AG04450 (cell line): ENCODE data around the gene MGAT4C. TPM values are rescaled to one million over a fixed set of nuclear protein-coding genes. Genes with fewer than 3 reads are reported as not detected.

Source experiments
- CTCF ChIA-PET: fragments of 300-600, 350-600 bp; formaldehyde crosslinking; extraction: SDS; loops from one replicate; lab custom pipeline; 2022; ENCODE audit warnings: antibody characterized with exemption, inconsistent platforms; lab: Charles Lee
- POLR2A ChIA-PET: fragments of 350-600 bp; formaldehyde crosslinking; extraction: SDS; loops from one replicate; lab custom pipeline; 2021; ENCODE audit warnings: antibody characterized with exemption, inconsistent platforms; lab: Yijun Ruan, JAX
- DNase-seq: peaks from one replicate; pipeline ENCODE4 v3.0.0-alpha.2; 2011; ENCODE audit warnings: low read depth, low spot score
- H3K27ac ChIP-seq: one replicate; pipeline ENCODE4 v1.5.1; 2012; ENCODE audit warnings: low read depth, low read length, control low read depth
- H3K27me3 ChIP-seq: one replicate; pipeline ENCODE4 v1.6.0; 2012; ENCODE audit warnings: low read length; ENCODE audit not compliant: control insufficient read depth, insufficient read depth
- H3K4me3 ChIP-seq: 2 replicates; pipeline ENCODE4 v1.5.1; 2011; ENCODE audit warnings: mild to moderate bottlenecking, low read depth, low read length, control low read depth
- H3K9me3 ChIP-seq: 2 replicates; pipeline ENCODE4 v1.5.1; 2012; ENCODE audit warnings: low read length; ENCODE audit not compliant: control insufficient read depth, insufficient read depth
- polyA plus RNA-seq: library from polyadenylated mRNA; depleted of rRNA; stranded (reverse); fragments of >200 nt; gene quantifications from 2 replicates; pipeline ENCODE4 v1.2.3, GENCODE V29; 2011
- TF ChIP-seq, protein P1 (sequence below): IDR thresholded peaks from 2 replicates; pipeline ENCODE4 v1.5.1; 2011; ENCODE audit warnings: low read depth, low read length, control low read depth, inconsistent platforms

The MGAT4C gene
- polyA plus RNA-seq, 1 experiment: not detected

DNA sequence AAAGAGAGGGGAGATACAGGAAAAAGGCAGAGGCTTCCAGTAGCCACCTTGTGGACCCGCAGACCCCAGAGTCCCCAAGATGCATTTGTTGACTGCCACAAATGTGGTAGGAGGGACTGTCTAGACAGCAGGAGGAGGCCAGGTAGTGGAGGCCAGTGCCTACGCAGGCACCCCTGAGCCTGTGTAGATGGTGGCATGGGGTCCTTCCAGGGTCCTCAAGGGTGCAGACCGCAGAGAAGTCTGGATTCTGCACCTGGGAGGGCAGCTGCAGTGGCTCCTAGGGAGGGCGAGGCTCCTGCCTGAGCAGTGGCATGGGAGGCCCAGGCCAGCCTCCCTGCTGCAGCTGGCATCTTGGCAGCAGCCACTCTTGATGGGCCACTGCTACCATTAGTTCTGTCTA lies 262.4 kb downstream of the MGAT4C start:
- ChIA-PET POLR2A (no interaction called here), CTCF (no interaction called here)
- Histone ChIP-seq H3K4me3 (no peak overlapping the region), H3K9me3 (peaks cover 16% of the 10 kb centered on the region), H3K27me3 (no peaks in the 10 kb centered on the region), H3K27ac (no peak overlapping the region)
- no peak for DNase-seq
- TF ChIP-seq, protein P1, sequence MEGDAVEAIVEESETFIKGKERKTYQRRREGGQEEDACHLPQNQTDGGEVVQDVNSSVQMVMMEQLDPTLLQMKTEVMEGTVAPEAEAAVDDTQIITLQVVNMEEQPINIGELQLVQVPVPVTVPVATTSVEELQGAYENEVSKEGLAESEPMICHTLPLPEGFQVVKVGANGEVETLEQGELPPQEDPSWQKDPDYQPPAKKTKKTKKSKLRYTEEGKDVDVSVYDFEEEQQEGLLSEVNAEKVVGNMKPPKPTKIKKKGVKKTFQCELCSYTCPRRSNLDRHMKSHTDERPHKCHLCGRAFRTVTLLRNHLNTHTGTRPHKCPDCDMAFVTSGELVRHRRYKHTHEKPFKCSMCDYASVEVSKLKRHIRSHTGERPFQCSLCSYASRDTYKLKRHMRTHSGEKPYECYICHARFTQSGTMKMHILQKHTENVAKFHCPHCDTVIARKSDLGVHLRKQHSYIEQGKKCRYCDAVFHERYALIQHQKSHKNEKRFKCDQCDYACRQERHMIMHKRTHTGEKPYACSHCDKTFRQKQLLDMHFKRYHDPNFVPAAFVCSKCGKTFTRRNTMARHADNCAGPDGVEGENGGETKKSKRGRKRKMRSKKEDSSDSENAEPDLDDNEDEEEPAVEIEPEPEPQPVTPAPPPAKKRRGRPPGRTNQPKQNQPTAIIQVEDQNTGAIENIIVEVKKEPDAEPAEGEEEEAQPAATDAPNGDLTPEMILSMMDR: no peak

GRCh38 chr12:85985996-85986395 lies 270.2 kb downstream of the MGAT4C start:
- CTCF ChIA-PET: no interaction called here
- POLR2A ChIA-PET: no interaction called here
- Histone ChIP-seq H3K27ac (no peak overlapping the region), H3K9me3 (peaks cover under 1% of the 10 kb centered on the region; the same call in 1 of the 2 replicates), H3K4me3 (no peak overlapping the region), H3K27me3 (no peaks in the 10 kb centered on the region)
- no peak for DNase-seq
- TF ChIP-seq, protein P1: no peak

- CTCF ChIA-PET: no interaction called here
- POLR2A ChIA-PET: no interaction called here
- DNase-seq: no peak
These were observed 272.6 kb downstream of the MGAT4C start for GRCh38 chr12:85983601-85984000.

DNA sequence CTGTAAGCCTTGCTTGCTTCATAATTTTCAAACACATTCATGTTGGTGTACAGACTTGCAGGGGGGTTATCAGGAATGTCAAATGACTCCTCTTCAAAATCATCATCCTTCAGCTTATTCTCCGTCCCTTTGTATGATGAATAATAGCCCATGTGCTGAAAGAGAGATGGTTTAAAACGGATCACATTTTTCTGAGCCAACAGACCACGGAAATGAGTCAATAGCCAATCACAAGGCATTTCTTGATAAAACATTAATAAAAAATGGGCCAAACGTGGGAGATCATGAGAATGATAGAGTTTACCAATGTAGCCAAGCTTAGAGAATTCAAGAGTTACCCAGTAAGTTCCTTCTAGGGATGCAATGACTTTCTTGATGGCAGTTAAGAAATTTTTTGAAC lies 276.6 kb downstream of the MGAT4C start:
- H3K9me3 ChIP-seq: no peaks in the 10 kb centered on the region
- POLR2A ChIA-PET: no interaction called here
- TF ChIP-seq, protein P1: no peak
- H3K27ac ChIP-seq: no peak overlapping the region
- no peak for DNase-seq
- no peaks in the 10 kb centered on the region for H3K27me3 ChIP-seq
- CTCF ChIA-PET: no interaction called here
- H3K4me3 ChIP-seq: no peak overlapping the region

More at GRCh38 chr12:85983601-85984000, 272.6 kb downstream of the MGAT4C start:
- Histone ChIP-seq H3K9me3 (no peaks in the 10 kb centered on the region), H3K4me3 (no peak overlapping the region), H3K27me3 (no peaks in the 10 kb centered on the region), H3K27ac (no peak overlapping the region)
- TF ChIP-seq, protein P1: no peak

- no peak overlapping the region for H3K27ac ChIP-seq
- CTCF ChIA-PET: interaction anchor here (0.6 kb wide), 1 partner anchor 513 kb away, joined by 7 read pairs; no protein-coding TSS in a partner anchor
- TF ChIP-seq, protein P1: no peak
- no peaks in the 10 kb centered on the region for H3K27me3 ChIP-seq
- POLR2A ChIA-PET: no interaction called here
- DNase-seq: no peak
- H3K9me3 ChIP-seq: no peaks in the 10 kb centered on the region
- H3K4me3 ChIP-seq: no peak overlapping the region
These were observed 280.5 kb downstream of the MGAT4C start for GRCh38 chr12:85975716-85976115.
